HepG2 (cell line): ENCODE results near the gene EML2. TPM values are rescaled to one million over a fixed set of nuclear protein-coding genes. Genes with fewer than 3 reads are reported as not detected.

Experiments
- ATAC-seq: fragments of 200-7000 bp; cut with Tn5 transposase; 3 replicates; pipeline ENCODE4 v1.9.1; 2020; ENCODE audit warnings: mild to moderate bottlenecking, moderate library complexity
- BruUV-seq: library from RNA; stranded (reverse); fragments of 400-500 nt; replicated peaks from 2 replicates; lab custom pipeline; 2021; lab: Mats Ljungman, UMichigan
- CTCF ChIA-PET: fragments of 300-600 bp; formaldehyde crosslinking; extraction: SDS; loops from one replicate; lab custom pipeline; 2021; ENCODE audit warnings: low total read pairs, inconsistent platforms, low intra/inter-chr PET ratio; lab: Yijun Ruan, JAX
- POLR2A ChIA-PET: fragments of 350-600 bp; sonication (Branson Sonifier 250); formaldehyde crosslinking; loops from one replicate; lab custom pipeline; 2020; ENCODE audit warnings: antibody characterized with exemption, inconsistent platforms; lab: Yijun Ruan, JAX
- DNase-seq: peaks from one replicate; pipeline ENCODE4 v3.0.0-alpha.2; 2015; ENCODE audit warnings: low spot score
- FAIRE-seq: peaks from 3 replicates; lab custom pipeline; 2011; peaks lifted over from hg19 to GRCh38; lab: Jason Lieb, UNC
- H2AFZ ChIP-seq: one replicate; pipeline ENCODE4 v1.6.1; 2011; ENCODE audit warnings: low read length, inconsistent platforms
- H3K27ac ChIP-seq: fragments of 300-600 bp; 3 replicates; pipeline ENCODE4 v1.8.0; 2011; ENCODE audit warnings: mixed run types, mild to moderate bottlenecking, mixed read lengths, low read length, inconsistent platforms; ENCODE audit not compliant: insufficient read depth; ENCODE audit errors: extremely low read length
- H3K27me3 ChIP-seq, 2 experiments: fragments of 200-600 bp in 1 of 2; 2 replicates in 1 of 2; 3 replicates in 1 of 2; pipeline versions ENCODE4 v1.6.0 to v1.8.0; 2011; ENCODE audit warnings: low read length in 2 of 2, mild to moderate bottlenecking in 2 of 2, moderate library complexity in 2 of 2, inconsistent platforms in 1 of 2; ENCODE audit not compliant: insufficient read depth in 2 of 2, control insufficient read depth in 1 of 2
- H3K36me3 ChIP-seq, 2 experiments: fragments of 200-600 bp in 1 of 2; replicated peaks in 1 of 2; 2 replicates in 1 of 2; 3 replicates in 1 of 2; pipeline versions ENCODE4 v1.5.1 to v1.8.0; 2011; ENCODE audit warnings: low read length in 2 of 2, inconsistent platforms in 1 of 2; ENCODE audit not compliant: insufficient read depth in 2 of 2, control insufficient read depth in 1 of 2
- H3K4me1 ChIP-seq: 2 replicates; pipeline ENCODE4 v1.5.1; 2012; ENCODE audit warnings: low read length, inconsistent platforms; ENCODE audit not compliant: insufficient read depth
- H3K4me2 ChIP-seq: 2 replicates; pipeline ENCODE4 v1.6.0; 2011; ENCODE audit warnings: low read depth, low read length, inconsistent platforms
- H3K4me3 ChIP-seq, 3 experiments: fragments of 200-600 bp in 1 of 3; sonication (generic), shearing (Covaris generic) in 1 of 3; replicated peaks in 1 of 3; 2 replicates each; pipeline ENCODE4 v1.5.1; 2011 to 2016; ENCODE audit warnings: low read length in 3 of 3, inconsistent platforms in 2 of 3, low read depth in 2 of 3, mild to moderate bottlenecking in 2 of 3, control low read depth in 1 of 3, mixed read lengths in 1 of 3; ENCODE audit not compliant: insufficient read depth in 1 of 3
- H3K79me2 ChIP-seq: one replicate; pipeline ENCODE4 v1.6.1; 2011; ENCODE audit warnings: low read length, inconsistent platforms; ENCODE audit not compliant: insufficient read depth
- H3K9ac ChIP-seq: 2 replicates; pipeline ENCODE4 v1.6.0; 2011; ENCODE audit warnings: mild to moderate bottlenecking, low read depth, low read length, inconsistent platforms; ENCODE audit not compliant: insufficient read depth
- H3K9me3 ChIP-seq: 2 replicates; pipeline ENCODE4 v1.5.1; 2012; ENCODE audit warnings: mild to moderate bottlenecking, low read length
- H4K20me1 ChIP-seq: 2 replicates; pipeline ENCODE4 v1.6.0; 2011; ENCODE audit warnings: inconsistent platforms, mild to moderate bottlenecking, low read length, moderate library complexity; ENCODE audit not compliant: insufficient read depth
- CBX2 ChIP-seq, 2 experiments: fragments of 200-600 bp in 1 of 2; sonication (generic); formaldehyde crosslinking in 1 of 2; IDR thresholded peaks; 2 replicates each; pipeline versions ENCODE4 v1.7.0 to v1.8.1; 2018 to 2022; ENCODE audit warnings: low read depth in 2 of 2, low read length in 1 of 2, mild to moderate bottlenecking in 1 of 2, missing genetic modification reagents in 1 of 2
- CHCHD3 ChIP-seq: sonication (generic); formaldehyde crosslinking; IDR thresholded peaks from 2 replicates; pipeline ENCODE4 v1.8.0; 2022; ENCODE audit warnings: mild to moderate bottlenecking, missing genetic modification reagents, moderate library complexity
- ELF3 ChIP-seq: IDR thresholded peaks from 2 replicates; pipeline ENCODE4 v1.6.1; 2016; ENCODE audit warnings: missing genetic modification reagents, missing compliant biosample characterization
- EP300 ChIP-seq, 3 experiments: sonication (generic) in 1 of 3; formaldehyde crosslinking in 1 of 3; IDR thresholded peaks; 2 replicates each; pipeline versions ENCODE4 v1.5.1 to v1.6.1; 2011 to 2020; ENCODE audit warnings: low read depth in 2 of 3, low read length in 2 of 3, borderline replicate concordance in 1 of 3, improper control_type of control experiment in 1 of 3, mild to moderate bottlenecking in 1 of 3, missing genetic modification reagents in 1 of 3, moderate library complexity in 1 of 3
- GABPB1 ChIP-seq: IDR thresholded peaks from 2 replicates; pipeline ENCODE4 v1.6.1; 2016; ENCODE audit warnings: mild to moderate bottlenecking, missing genetic modification reagents, moderate library complexity, missing compliant biosample characterization
- GATAD2A ChIP-seq: IDR thresholded peaks from 2 replicates; pipeline ENCODE4 v1.6.1; 2016
- IKZF4 ChIP-seq: sonication (generic); formaldehyde crosslinking; IDR thresholded peaks from 2 replicates; pipeline ENCODE4 v1.5.1; 2020; ENCODE audit warnings: borderline replicate concordance, mild to moderate bottlenecking, low read depth, missing genetic modification reagents; ENCODE audit errors: not compliant biosample characterization
- MAFG ChIP-seq: sonication (generic); formaldehyde crosslinking; IDR thresholded peaks from 2 replicates; pipeline ENCODE4 v1.5.1; 2020; ENCODE audit warnings: mild to moderate bottlenecking, missing genetic modification reagents
- NFYB ChIP-seq: sonication (generic); formaldehyde crosslinking; IDR thresholded peaks from 2 replicates; pipeline ENCODE4 v1.4.0; 2020; ENCODE audit warnings: missing genetic modification reagents
- SYNCRIP ChIP-seq: fragments of 200-400 bp; formaldehyde crosslinking; IDR thresholded peaks from 2 replicates; pipeline ENCODE4 v1.6.1; 2018; ENCODE audit warnings: mild to moderate bottlenecking, low read depth, low read length; ENCODE audit not compliant: insufficient read depth
- YY1 ChIP-seq: IDR thresholded peaks from 2 replicates; pipeline ENCODE4 v1.6.1; 2011; ENCODE audit warnings: low read length, low read depth, moderate library complexity, mild to moderate bottlenecking; ENCODE audit not compliant: insufficient read depth, insufficient replicate concordance
- ZBTB38 ChIP-seq: sonication (generic); formaldehyde crosslinking; IDR thresholded peaks from 2 replicates; pipeline ENCODE4 v1.5.1; 2020; ENCODE audit warnings: mild to moderate bottlenecking, missing genetic modification reagents
- ZFP36 ChIP-seq: fragments of 150-350 bp; IDR thresholded peaks from 2 replicates; pipeline ENCODE4 v1.6.1; 2018; ENCODE audit warnings: borderline replicate concordance, low read length, low read depth; ENCODE audit not compliant: partially characterized antibody
- ZNF441 ChIP-seq: sonication (generic); formaldehyde crosslinking; IDR thresholded peaks from 2 replicates; pipeline ENCODE4 v1.7.0; 2021; ENCODE audit warnings: missing genetic modification reagents, borderline replicate concordance
- ZNF598 ChIP-seq: sonication (generic); formaldehyde crosslinking; IDR thresholded peaks from 2 replicates; pipeline ENCODE4 v1.5.1; 2020; ENCODE audit warnings: mild to moderate bottlenecking, missing genetic modification reagents, borderline replicate concordance
- ZSCAN29 ChIP-seq: sonication (generic); formaldehyde crosslinking; conservative IDR thresholded peaks from 2 replicates; pipeline ENCODE4 v1.4.0; 2020; ENCODE audit warnings: mild to moderate bottlenecking, missing genetic modification reagents
- WGBS: methylation state at CpG from one replicate; pipeline ENCODE4 v1.1.6; 2017; ENCODE audit warnings: low lambda C conversion rate; 5-methylcytosine and 5-hydroxymethylcytosine counted together
- in situ Hi-C: cut with HindIII; loops from 2 replicates; pipeline ENCODE4 v1.10.0; 2017; ENCODE audit warnings: low pct_unique_long_range_greater_than_20kb; ENCODE audit not compliant: extremely low pct_ligation_motif_present
- intact Hi-C: fragments of 100-400 bp; cut with micrococcal nuclease; formaldehyde crosslinking; loops from one replicate; pipeline ENCODE4 v1.10.0; 2022; ENCODE audit not compliant: unreplicated experiment
- polyA plus RNA-seq, 8 experiments: library from polyadenylated mRNA; depleted of rRNA in 3 of 8; stranded (reverse) in 7 of 8; unstranded in 1 of 8; fragments of >200 nt; fragmentation: Illumina TruSeq in 4 of 8; extraction: Trizol in 4 of 8; gene quantifications; 2 replicates each; pipeline versions ENCODE4 v1.2.1 to v1.2.3, GENCODE V29; 2011 to 2016; ENCODE audit warnings: low read depth in 4 of 8, missing spikeins in 1 of 8, mixed read lengths in 1 of 8; ENCODE audit not compliant: insufficient read depth in 1 of 8
- total RNA-seq, 5 experiments: library from RNA; depleted of rRNA; stranded (reverse); fragments of >200 nt; fragmentation: Illumina TruSeq; extraction: Trizol; gene quantifications; 2 replicates each; pipeline ENCODE4 v1.2.3, GENCODE V29; 2016; ENCODE audit warnings: low read depth in 1 of 5
- TF ChIP-seq, protein P1 (sequence below): sonication (generic); formaldehyde crosslinking; IDR thresholded peaks from 2 replicates; pipeline ENCODE4 v1.8.0; 2022; ENCODE audit warnings: mild to moderate bottlenecking, missing genetic modification reagents; ENCODE audit not compliant: insufficient replicate concordance
- TF ChIP-seq, protein P2 (sequence below): sonication (generic); formaldehyde crosslinking; conservative IDR thresholded peaks from 2 replicates; pipeline ENCODE4 v1.4.0; 2020; ENCODE audit warnings: mild to moderate bottlenecking, missing genetic modification reagents, moderate library complexity

Gene EML2
- total and polyA plus RNA-seq, 2 of the 13 experiments (the other 11 are each of a cell fraction or from before 2014, with no cell fraction given): 7.3 to 12.9 TPM

DNA sequence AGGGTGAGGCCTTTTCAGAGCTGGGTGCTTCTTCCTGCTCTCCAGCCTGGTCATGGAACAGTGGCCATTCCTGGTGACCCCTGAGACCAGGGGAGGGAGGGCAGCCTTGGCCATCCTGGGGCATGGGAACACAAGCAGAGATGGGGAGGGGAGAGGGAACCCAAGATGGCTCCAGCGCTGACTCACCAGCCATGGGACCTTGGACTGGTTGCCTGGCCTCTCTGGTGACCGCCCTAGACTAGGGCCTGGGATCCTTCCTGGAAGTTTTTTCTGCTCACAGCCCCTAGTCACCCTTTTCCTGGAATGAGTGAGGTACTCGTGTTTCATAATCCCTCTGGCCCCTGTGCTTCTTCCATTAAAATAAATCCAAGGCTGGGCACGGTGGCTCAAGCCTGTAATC is 51.3 kb downstream of the EML2 start:
- Histone ChIP-seq H3K9ac (0 out of 2 replicates have a peak overlapping the region, but pooled peaks have one; percentile 13), H3K4me2 (peak overlapping the region; percentile 30; the same call in 1 of the 2 replicates), H3K27ac (peak overlapping the region; percentile 38), H3K4me1 (peaks cover 42% of the 10 kb centered on the region), H3K27me3 (no peaks in the 10 kb centered on the region; a peak in 1 of 5 replicates), H3K36me3 (no peaks in the 10 kb centered on the region), H3K79me2 (peaks cover 2% of the 10 kb centered on the region), H4K20me1 (no peaks in the 10 kb centered on the region), H3K9me3 (no peaks in the 10 kb centered on the region), H3K4me3 (no peak overlapping the region), H2AFZ (peak overlapping the region; percentile 76)
- POLR2A ChIA-PET: interaction anchor here (1.4 kb wide), 1 partner anchor 56 kb away, joined by 4 read pairs; no protein-coding TSS in a partner anchor
- in situ Hi-C loops (no loop called here), intact Hi-C loops (no loop called here)
- DNase-seq: peak; percentile 47
- no peak for FAIRE-seq
- BruUV-seq: no TSS peak
- ATAC-seq: no peak
- CTCF ChIA-PET: interaction anchor here (0.6 kb wide), 1 partner anchor 30 kb away, joined by 3 read pairs; no protein-coding TSS in a partner anchor
- WGBS: 57% methylated on average over 3 of the region's 4 CpGs
- no peak for TF ChIP-seq NFYB (CRISPR knock-in tag)
- no peak for TF ChIP-seq SYNCRIP
- TF ChIP-seq MAFG (CRISPR knock-in tag): no peak
- TF ChIP-seq, protein P1, sequence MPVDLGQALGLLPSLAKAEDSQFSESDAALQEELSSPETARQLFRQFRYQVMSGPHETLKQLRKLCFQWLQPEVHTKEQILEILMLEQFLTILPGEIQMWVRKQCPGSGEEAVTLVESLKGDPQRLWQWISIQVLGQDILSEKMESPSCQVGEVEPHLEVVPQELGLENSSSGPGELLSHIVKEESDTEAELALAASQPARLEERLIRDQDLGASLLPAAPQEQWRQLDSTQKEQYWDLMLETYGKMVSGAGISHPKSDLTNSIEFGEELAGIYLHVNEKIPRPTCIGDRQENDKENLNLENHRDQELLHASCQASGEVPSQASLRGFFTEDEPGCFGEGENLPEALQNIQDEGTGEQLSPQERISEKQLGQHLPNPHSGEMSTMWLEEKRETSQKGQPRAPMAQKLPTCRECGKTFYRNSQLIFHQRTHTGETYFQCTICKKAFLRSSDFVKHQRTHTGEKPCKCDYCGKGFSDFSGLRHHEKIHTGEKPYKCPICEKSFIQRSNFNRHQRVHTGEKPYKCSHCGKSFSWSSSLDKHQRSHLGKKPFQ: no peak
- no peak for TF ChIP-seq IKZF4 (CRISPR knock-in tag)
- TF ChIP-seq, protein P2, sequence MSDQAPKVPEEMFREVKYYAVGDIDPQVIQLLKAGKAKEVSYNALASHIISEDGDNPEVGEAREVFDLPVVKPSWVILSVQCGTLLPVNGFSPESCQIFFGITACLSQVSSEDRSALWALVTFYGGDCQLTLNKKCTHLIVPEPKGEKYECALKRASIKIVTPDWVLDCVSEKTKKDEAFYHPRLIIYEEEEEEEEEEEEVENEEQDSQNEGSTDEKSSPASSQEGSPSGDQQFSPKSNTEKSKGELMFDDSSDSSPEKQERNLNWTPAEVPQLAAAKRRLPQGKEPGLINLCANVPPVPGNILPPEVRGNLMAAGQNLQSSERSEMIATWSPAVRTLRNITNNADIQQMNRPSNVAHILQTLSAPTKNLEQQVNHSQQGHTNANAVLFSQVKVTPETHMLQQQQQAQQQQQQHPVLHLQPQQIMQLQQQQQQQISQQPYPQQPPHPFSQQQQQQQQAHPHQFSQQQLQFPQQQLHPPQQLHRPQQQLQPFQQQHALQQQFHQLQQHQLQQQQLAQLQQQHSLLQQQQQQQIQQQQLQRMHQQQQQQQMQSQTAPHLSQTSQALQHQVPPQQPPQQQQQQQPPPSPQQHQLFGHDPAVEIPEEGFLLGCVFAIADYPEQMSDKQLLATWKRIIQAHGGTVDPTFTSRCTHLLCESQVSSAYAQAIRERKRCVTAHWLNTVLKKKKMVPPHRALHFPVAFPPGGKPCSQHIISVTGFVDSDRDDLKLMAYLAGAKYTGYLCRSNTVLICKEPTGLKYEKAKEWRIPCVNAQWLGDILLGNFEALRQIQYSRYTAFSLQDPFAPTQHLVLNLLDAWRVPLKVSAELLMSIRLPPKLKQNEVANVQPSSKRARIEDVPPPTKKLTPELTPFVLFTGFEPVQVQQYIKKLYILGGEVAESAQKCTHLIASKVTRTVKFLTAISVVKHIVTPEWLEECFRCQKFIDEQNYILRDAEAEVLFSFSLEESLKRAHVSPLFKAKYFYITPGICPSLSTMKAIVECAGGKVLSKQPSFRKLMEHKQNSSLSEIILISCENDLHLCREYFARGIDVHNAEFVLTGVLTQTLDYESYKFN (CRISPR knock-in tag): 0 out of 2 replicates have a peak, but pooled peaks have one; percentile 17
- no peak for TF ChIP-seq CHCHD3 (CRISPR knock-in tag)
- 0 out of 2 replicates have a peak, but pooled peaks have one; percentile 18 for TF ChIP-seq GABPB1 (CRISPR knock-in tag)
- peak; percentile 60; the same call in 1 of the 2 replicates for TF ChIP-seq ELF3 (CRISPR knock-in tag)
- 0 out of 2 replicates have a peak, but pooled peaks have one; percentile 13 for TF ChIP-seq GATAD2A (CRISPR knock-in tag)
- peak; percentile 84 for TF ChIP-seq YY1
- no peak for TF ChIP-seq CBX2 (IDR thresholded peaks at IDR 0.05; ENCODE audit: low read depth, low read length)
- no peak for TF ChIP-seq CBX2 (CRISPR knock-in tag; IDR thresholded peaks at IDR 0.05; ENCODE audit: low read depth)
- TF ChIP-seq ZNF598: 0 out of 2 replicates have a peak, but pooled peaks have one; percentile 43
- TF ChIP-seq ZFP36: no peak
- TF ChIP-seq ZSCAN29 (CRISPR knock-in tag): no peak
- TF ChIP-seq ZBTB38 (CRISPR knock-in tag): peak; percentile 92
- 0 out of 2 replicates have a peak, but pooled peaks have one; percentile 24 for TF ChIP-seq ZNF441 (CRISPR knock-in tag)
- TF ChIP-seq EP300 (IDR thresholded peaks at IDR 0.05; ENCODE audit: low read depth in 2 of 2, low read length in 2 of 2): 0 out of 4 replicates have a peak, but pooled peaks of 1 of the 2 experiments have one; percentile 10
- no peak for TF ChIP-seq EP300 (CRISPR knock-in tag; IDR thresholded peaks at IDR 0.05; ENCODE audit: borderline replicate concordance)
